ENCODE results near the gene RNF150.

Gene RNF150

GRCh38 chr4:140888054-140888453, 245.2 kb downstream of the RNF150 start:
- peaks cover 3% of the 10 kb centered on the region for H3K27me3 ChIP-seq (ENCODE audit: insufficient read depth, poor library complexity, severe bottlenecking)
- no peak for DNase-seq (ENCODE audit: low read depth in 1 of 2, low spot score in 1 of 2)
- TF ChIP-seq SPI1 (IDR thresholded peaks at IDR 0.05; ENCODE audit: borderline replicate concordance, low read depth) (no peak), POLR2AphosphoS5 (IDR thresholded peaks at IDR 0.05; ENCODE audit: low read depth) (no peak), GABPA (IDR thresholded peaks at IDR 0.05; ENCODE audit: low read depth) (no peak)
- TF ChIP-seq, protein P1, sequence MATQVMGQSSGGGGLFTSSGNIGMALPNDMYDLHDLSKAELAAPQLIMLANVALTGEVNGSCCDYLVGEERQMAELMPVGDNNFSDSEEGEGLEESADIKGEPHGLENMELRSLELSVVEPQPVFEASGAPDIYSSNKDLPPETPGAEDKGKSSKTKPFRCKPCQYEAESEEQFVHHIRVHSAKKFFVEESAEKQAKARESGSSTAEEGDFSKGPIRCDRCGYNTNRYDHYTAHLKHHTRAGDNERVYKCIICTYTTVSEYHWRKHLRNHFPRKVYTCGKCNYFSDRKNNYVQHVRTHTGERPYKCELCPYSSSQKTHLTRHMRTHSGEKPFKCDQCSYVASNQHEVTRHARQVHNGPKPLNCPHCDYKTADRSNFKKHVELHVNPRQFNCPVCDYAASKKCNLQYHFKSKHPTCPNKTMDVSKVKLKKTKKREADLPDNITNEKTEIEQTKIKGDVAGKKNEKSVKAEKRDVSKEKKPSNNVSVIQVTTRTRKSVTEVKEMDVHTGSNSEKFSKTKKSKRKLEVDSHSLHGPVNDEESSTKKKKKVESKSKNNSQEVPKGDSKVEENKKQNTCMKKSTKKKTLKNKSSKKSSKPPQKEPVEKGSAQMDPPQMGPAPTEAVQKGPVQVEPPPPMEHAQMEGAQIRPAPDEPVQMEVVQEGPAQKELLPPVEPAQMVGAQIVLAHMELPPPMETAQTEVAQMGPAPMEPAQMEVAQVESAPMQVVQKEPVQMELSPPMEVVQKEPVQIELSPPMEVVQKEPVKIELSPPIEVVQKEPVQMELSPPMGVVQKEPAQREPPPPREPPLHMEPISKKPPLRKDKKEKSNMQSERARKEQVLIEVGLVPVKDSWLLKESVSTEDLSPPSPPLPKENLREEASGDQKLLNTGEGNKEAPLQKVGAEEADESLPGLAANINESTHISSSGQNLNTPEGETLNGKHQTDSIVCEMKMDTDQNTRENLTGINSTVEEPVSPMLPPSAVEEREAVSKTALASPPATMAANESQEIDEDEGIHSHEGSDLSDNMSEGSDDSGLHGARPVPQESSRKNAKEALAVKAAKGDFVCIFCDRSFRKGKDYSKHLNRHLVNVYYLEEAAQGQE (IDR thresholded peaks at IDR 0.05; ENCODE audit: insufficient replicate concordance, low read depth), result no peak
- no peak overlapping the region for H3K27ac ChIP-seq (replicated peaks)
- H3K4me3 ChIP-seq (replicated peaks; ENCODE audit: insufficient read depth, low read length), result no peak overlapping the region

- TF ChIP-seq SPI1 (IDR thresholded peaks at IDR 0.05; ENCODE audit: borderline replicate concordance, low read depth) (no peak), POLR2AphosphoS5 (IDR thresholded peaks at IDR 0.05; ENCODE audit: low read depth) (no peak), GABPA (IDR thresholded peaks at IDR 0.05; ENCODE audit: low read depth) (no peak)
- TF ChIP-seq, protein P2, sequence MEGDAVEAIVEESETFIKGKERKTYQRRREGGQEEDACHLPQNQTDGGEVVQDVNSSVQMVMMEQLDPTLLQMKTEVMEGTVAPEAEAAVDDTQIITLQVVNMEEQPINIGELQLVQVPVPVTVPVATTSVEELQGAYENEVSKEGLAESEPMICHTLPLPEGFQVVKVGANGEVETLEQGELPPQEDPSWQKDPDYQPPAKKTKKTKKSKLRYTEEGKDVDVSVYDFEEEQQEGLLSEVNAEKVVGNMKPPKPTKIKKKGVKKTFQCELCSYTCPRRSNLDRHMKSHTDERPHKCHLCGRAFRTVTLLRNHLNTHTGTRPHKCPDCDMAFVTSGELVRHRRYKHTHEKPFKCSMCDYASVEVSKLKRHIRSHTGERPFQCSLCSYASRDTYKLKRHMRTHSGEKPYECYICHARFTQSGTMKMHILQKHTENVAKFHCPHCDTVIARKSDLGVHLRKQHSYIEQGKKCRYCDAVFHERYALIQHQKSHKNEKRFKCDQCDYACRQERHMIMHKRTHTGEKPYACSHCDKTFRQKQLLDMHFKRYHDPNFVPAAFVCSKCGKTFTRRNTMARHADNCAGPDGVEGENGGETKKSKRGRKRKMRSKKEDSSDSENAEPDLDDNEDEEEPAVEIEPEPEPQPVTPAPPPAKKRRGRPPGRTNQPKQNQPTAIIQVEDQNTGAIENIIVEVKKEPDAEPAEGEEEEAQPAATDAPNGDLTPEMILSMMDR (IDR thresholded peaks at IDR 0.05; ENCODE audit: insufficient read depth, low read length), result no peak
- TF ChIP-seq, protein P1 (IDR thresholded peaks at IDR 0.05; ENCODE audit: insufficient replicate concordance, low read depth), result no peak
- H3K4me3 ChIP-seq (replicated peaks; ENCODE audit: insufficient read depth, low read length), result no peak overlapping the region
Observed at GRCh38 chr4:140887467-140887866, 245.8 kb downstream of the RNF150 start.

DNA sequence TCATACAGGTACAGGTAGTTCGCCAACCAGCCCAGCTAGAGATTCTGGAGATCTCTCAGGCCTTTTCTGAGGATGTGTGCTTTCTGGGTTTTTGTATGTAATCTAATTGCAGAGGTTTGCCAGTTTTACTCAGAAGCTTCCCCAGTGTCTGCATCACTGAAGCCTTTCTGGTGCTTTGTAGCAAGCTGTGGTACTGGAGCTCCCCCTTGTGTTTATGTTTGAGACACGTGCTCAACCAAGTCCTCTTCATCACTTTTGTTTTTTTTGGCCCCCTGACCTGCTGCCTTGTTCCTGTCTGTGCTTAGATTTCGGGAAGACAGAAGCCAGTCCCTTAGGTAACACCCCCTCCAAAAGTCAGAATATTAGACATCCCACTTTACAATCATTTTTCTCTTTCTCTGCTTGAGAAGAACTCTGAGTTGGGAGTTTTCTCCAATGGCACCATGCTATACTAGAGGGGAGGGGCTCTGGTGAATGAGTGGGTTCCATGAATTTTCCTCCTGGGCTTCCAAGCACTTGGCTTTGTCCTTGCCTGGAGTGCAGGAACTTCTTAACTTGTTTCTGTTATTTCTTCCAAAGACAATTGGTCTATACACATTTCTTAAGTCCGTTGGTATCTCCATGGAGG, 248.7 kb downstream of the RNF150 start:
- no peak overlapping the region for H3K27ac ChIP-seq (replicated peaks)
- TF ChIP-seq GABPA (IDR thresholded peaks at IDR 0.05; ENCODE audit: low read depth) (no peak), POLR2AphosphoS5 (IDR thresholded peaks at IDR 0.05; ENCODE audit: low read depth) (no peak)
- TF ChIP-seq, protein P1 (IDR thresholded peaks at IDR 0.05; ENCODE audit: insufficient replicate concordance, low read depth), result no peak
- TF ChIP-seq, protein P2 (IDR thresholded peaks at IDR 0.05; ENCODE audit: insufficient read depth, low read length), result peak; percentile 68
- DNase-seq (ENCODE audit: low read depth in 1 of 2, low spot score in 1 of 2), result peak; percentile 12 to 46
- no peak overlapping the region for H3K4me3 ChIP-seq (replicated peaks; ENCODE audit: insufficient read depth, low read length)
- peaks cover 3% of the 10 kb centered on the region for H3K27me3 ChIP-seq (ENCODE audit: insufficient read depth, poor library complexity, severe bottlenecking)

More at GRCh38 chr4:140887467-140887866, 245.8 kb downstream of the RNF150 start:
- DNase-seq (ENCODE audit: low read depth in 1 of 2, low spot score in 1 of 2), result no peak
- Histone ChIP-seq H3K27me3 (ENCODE audit: insufficient read depth, poor library complexity, severe bottlenecking) (peaks cover 3% of the 10 kb centered on the region), H3K27ac (replicated peaks) (no peak overlapping the region)
